K562 (cell line): Measurements from ENCODE around the gene PHF21B. TPM values are rescaled to one million over a fixed set of nuclear protein-coding genes. Genes with fewer than 3 reads are reported as not detected.

Experiments used
- ATAC-seq: fragments of 200-7000 bp; cut with Tn5 transposase; 3 replicates; pipeline ENCODE4 v1.9.1; 2020; ENCODE audit warnings: moderate library complexity
- BruUV-seq: library from RNA; stranded (reverse); fragments of 400-500 nt; replicated peaks from 2 replicates; lab custom pipeline; 2021; lab: Mats Ljungman, UMichigan
- CTCF ChIA-PET: fragments of 300-600 bp; formaldehyde crosslinking; extraction: SDS; loops from one replicate; lab custom pipeline; 2021; ENCODE audit warnings: low intra/inter-chr PET ratio; lab: Yijun Ruan, JAX
- POLR2A ChIA-PET: fragments of 300-600, 350-650 bp; sonication (Branson Sonifier 250); formaldehyde crosslinking; extraction: SDS; loops from one replicate; lab custom pipeline; 2021; ENCODE audit warnings: antibody characterized with exemption, inconsistent platforms; lab: Yijun Ruan, JAX
- DNase-seq, 4 experiments: peaks; one replicate each; pipeline versions ENCODE4 v3.0.0 to v3.0.0-alpha.2; 2011 to 2018; ENCODE audit warnings: low spot score in 3 of 4, mixed read lengths in 3 of 4; ENCODE audit errors: extremely low read depth in 1 of 4
- FAIRE-seq: peaks from 2 replicates; lab custom pipeline; 2011; peaks lifted over from hg19 to GRCh38; lab: Jason Lieb, UNC
- H2AFZ ChIP-seq: 2 replicates; pipeline ENCODE4 v1.6.0; 2011; ENCODE audit warnings: low read depth, low read length, control low read depth, inconsistent platforms
- H3K27ac ChIP-seq: fragments of 200-600 bp; 3 replicates; pipeline ENCODE4 v1.8.0; 2011; ENCODE audit warnings: low read depth, mild to moderate bottlenecking, control low read depth, inconsistent platforms, low read length, moderate library complexity, mixed read lengths; ENCODE audit errors: extremely low read depth
- H3K27me3 ChIP-seq, 2 experiments: fragments of 300-600 bp in 1 of 2; 2 replicates in 1 of 2; 3 replicates in 1 of 2; pipeline versions ENCODE4 v1.6.0 to v1.8.0; 2011; ENCODE audit warnings: inconsistent platforms in 2 of 2, low read length in 2 of 2, mild to moderate bottlenecking in 1 of 2, mixed read lengths in 1 of 2, moderate library complexity in 1 of 2; ENCODE audit not compliant: control insufficient read depth in 2 of 2, insufficient read depth in 2 of 2
- H3K36me3 ChIP-seq: fragments of 300-600 bp; 3 replicates; pipeline ENCODE4 v1.8.0; 2011; ENCODE audit warnings: mild to moderate bottlenecking, low read length, inconsistent platforms; ENCODE audit not compliant: control insufficient read depth, insufficient read depth
- H3K4me1 ChIP-seq, 2 experiments: fragments of 200-600 bp in 1 of 2; replicated peaks in 1 of 2; 2 replicates in 1 of 2; 3 replicates in 1 of 2; pipeline versions ENCODE4 v1.5.1 to v1.8.0; 2011; ENCODE audit warnings: inconsistent platforms in 2 of 2, low read length in 2 of 2, mild to moderate bottlenecking in 1 of 2, mixed read lengths in 1 of 2, moderate library complexity in 1 of 2; ENCODE audit not compliant: control insufficient read depth in 2 of 2, insufficient read depth in 2 of 2
- H3K4me2 ChIP-seq: 2 replicates; pipeline ENCODE4 v1.6.1; 2011; ENCODE audit warnings: low read length, control low read depth, inconsistent platforms, mixed read lengths; ENCODE audit not compliant: insufficient read depth
- H3K4me3 ChIP-seq: fragments of 200-600 bp; sonication (generic), shearing (Covaris generic); 2 replicates; pipeline ENCODE4 v1.5.1; 2016; ENCODE audit warnings: control low read depth, inconsistent platforms
- H3K79me2 ChIP-seq: fragments of 200-600 bp; 3 replicates; pipeline ENCODE4 v1.8.0; 2011; ENCODE audit warnings: low read length, inconsistent platforms; ENCODE audit not compliant: control insufficient read depth, insufficient read depth
- H3K9ac ChIP-seq, 2 experiments: 2 replicates each; pipeline versions ENCODE4 v1.6.0 to v1.6.1; 2011; ENCODE audit warnings: low read depth in 2 of 2, low read length in 2 of 2, control low read depth in 1 of 2, inconsistent platforms in 1 of 2, mild to moderate bottlenecking in 1 of 2, mixed read lengths in 1 of 2; ENCODE audit not compliant: insufficient read depth in 1 of 2
- H3K9me1 ChIP-seq: one replicate; pipeline ENCODE4 v1.6.0; 2011; ENCODE audit warnings: inconsistent platforms, mild to moderate bottlenecking, low read length, moderate library complexity; ENCODE audit not compliant: control insufficient read depth, insufficient read depth
- H3K9me3 ChIP-seq: replicated peaks from 2 replicates; pipeline ENCODE4 v1.5.1; 2011; ENCODE audit warnings: low read depth, low read length, inconsistent platforms; ENCODE audit not compliant: control insufficient read depth, insufficient read depth
- H4K20me1 ChIP-seq: replicated peaks from 2 replicates; pipeline ENCODE4 v1.6.1; 2011; ENCODE audit warnings: low read length, inconsistent platforms, mixed read lengths; ENCODE audit not compliant: control insufficient read depth, insufficient read depth
- GATA2 ChIP-seq: sonication (generic); formaldehyde crosslinking; IDR thresholded peaks from 2 replicates; pipeline ENCODE4 v1.4.0; 2020; ENCODE audit warnings: mild to moderate bottlenecking, missing genetic modification reagents
- HMBOX1 ChIP-seq: sonication (generic); IDR thresholded peaks from 2 replicates; pipeline ENCODE4 v1.6.1; 2016
- RHOXF2B ChIP-seq: fragments of 250-450 bp; sonication (Bioruptor Pico); conservative IDR thresholded peaks from 2 replicates; pipeline ENCODE4 v1.5.1; 2021
- SIN3B ChIP-seq: fragments of 450-650 bp; IDR thresholded peaks from 2 replicates; pipeline ENCODE4 v1.6.1; 2017; ENCODE audit warnings: low read depth, mild to moderate bottlenecking, moderate library complexity
- VEZF1 ChIP-seq: fragments of 200-800 bp; sonication (Bioruptor generic); IDR thresholded peaks from 2 replicates; pipeline ENCODE4 v1.6.1; 2017; ENCODE audit warnings: missing genetic modification characterization, missing compliant biosample characterization
- ZNF23 ChIP-seq: fragments of 250-450 bp; sonication (Bioruptor Pico); IDR thresholded peaks from 2 replicates; pipeline ENCODE4 v1.4.0; 2020; ENCODE audit warnings: mild to moderate bottlenecking
- WGBS: fragments of 100-300 bp; shearing (Covaris generic); methylation state at CpG from one replicate; pipeline ENCODE4 v1.1.6; 2016; ENCODE audit warnings: low coverage, mixed read lengths; ENCODE audit not compliant: insufficient coverage; ENCODE audit errors: missing lambda C conversion rate; 5-methylcytosine and 5-hydroxymethylcytosine counted together
- in situ Hi-C: fragments of 300-500 bp; cut with MboI; formaldehyde crosslinking; loops from 4 replicates; pipeline ENCODE4 v1.15.0; 2018; ENCODE audit warnings: inconsistent platforms, mixed read lengths
- intact Hi-C: fragments of 100-400 bp; cut with micrococcal nuclease; formaldehyde crosslinking; loops from 2 replicates; pipeline ENCODE4 v1.14.2; 2022
- polyA plus RNA-seq, 8 experiments: library from polyadenylated mRNA; depleted of rRNA in 4 of 8; stranded (reverse) in 5 of 8; unstranded in 3 of 8; fragments of >200 nt; fragmentation: Nextera tagmentation in 2 of 8; fragmentation: Illumina TruSeq in 1 of 8; extraction: Ambion mirVana in 2 of 8; extraction: Trizol in 1 of 8; gene quantifications; 2 replicates each; pipeline versions ENCODE4 v1.2.1 to v1.2.3, GENCODE V29; 2011 to 2014; ENCODE audit warnings: inconsistent platforms in 1 of 8, missing spikeins in 1 of 8
- total RNA-seq, 7 experiments: library from RNA; depleted of rRNA in 6 of 7; stranded (reverse); fragments of >200 nt in 6 of 7; fragmentation: Illumina TruSeq in 2 of 7; extraction: Trizol in 2 of 7; gene quantifications; 2 replicates each; pipeline versions ENCODE4 v1.2.1 to v1.2.3, GENCODE V29; 2011 to 2021; ENCODE audit warnings: low replicate concordance in 1 of 7
- TF ChIP-seq, protein P1 (sequence below): sonication (generic); formaldehyde crosslinking; IDR thresholded peaks from 2 replicates; pipeline ENCODE4 v1.8.1; 2022; ENCODE audit warnings: missing genetic modification reagents
- TF ChIP-seq, protein P2 (sequence below), 2 experiments: fragments of 450-650 bp; formaldehyde crosslinking in 1 of 2; IDR thresholded peaks; 2 replicates each; pipeline versions ENCODE4 v1.4.0 to v1.6.1; 2014 to 2020; ENCODE audit warnings: mild to moderate bottlenecking in 2 of 2, borderline replicate concordance in 1 of 2, low read depth in 1 of 2

Gene PHF21B
- total and polyA plus RNA-seq, 9 of the 15 experiments (the other 6 are each of a cell fraction or from before 2014, with no cell fraction given) = 0.04 TPM; not detected in 8

DNA sequence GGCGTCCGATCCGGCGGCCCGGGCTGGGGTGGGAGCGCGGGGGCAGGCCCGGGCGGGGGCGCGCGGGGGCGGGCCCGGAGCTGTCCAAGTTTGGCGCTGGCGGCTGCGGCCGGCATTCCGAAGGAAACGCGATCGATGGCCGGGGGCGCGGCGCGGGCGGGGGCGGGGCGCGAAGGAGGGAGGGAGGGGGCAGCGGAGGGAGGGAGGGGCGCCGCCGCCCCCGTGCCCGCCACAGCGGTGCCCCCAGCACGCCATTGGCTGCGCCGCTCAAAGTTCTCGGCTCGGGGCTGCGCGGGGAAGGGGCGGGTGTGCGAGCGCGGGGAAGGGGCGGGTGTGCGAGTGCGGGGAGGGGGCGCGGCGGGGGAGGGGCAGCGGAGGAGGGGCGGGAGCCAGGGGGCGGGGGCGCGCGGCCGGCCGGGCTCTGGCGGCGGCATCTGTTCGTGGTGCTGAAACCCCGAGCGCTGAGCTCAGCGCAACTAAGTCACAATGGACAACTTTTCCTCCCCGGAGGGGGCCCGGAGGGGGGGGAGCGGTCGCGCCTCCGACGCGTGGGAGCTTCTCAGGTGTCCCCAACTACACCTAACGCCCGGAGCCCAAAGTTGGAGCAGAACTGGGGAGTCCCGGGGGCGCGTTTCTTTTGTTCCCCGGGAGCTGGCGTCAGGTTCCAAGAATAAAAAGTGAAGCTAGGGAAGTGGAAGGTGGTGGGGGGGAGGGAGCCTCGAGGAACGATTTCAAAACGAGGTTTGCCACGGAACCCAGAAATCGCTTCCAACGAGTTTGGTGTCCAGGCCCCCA lies 2.2 kb downstream of the PHF21B start:
- Histone ChIP-seq H3K79me2 (no peaks in the 10 kb centered on the region), H3K9me1 (no peaks in the 10 kb centered on the region), H4K20me1 (no peaks in the 10 kb centered on the region), H3K4me3 (no peak overlapping the region), H3K4me2 (no peak overlapping the region), H2AFZ (no peak overlapping the region), H3K4me1 (peaks cover 0 to 20% of the 10 kb centered on the region in 2 experiments; a peak in 2 of 5 replicates), H3K9me3 (no peaks in the 10 kb centered on the region), H3K27ac (no peak overlapping the region), H3K36me3 (no peaks in the 10 kb centered on the region), H3K27me3 (peaks cover 5 to 23% of the 10 kb centered on the region in 2 experiments; a peak in 3 of 5 replicates), H3K9ac (no peak overlapping the region)
- BruUV-seq = no TSS peak
- in situ Hi-C loops = no loop called here
- FAIRE-seq = no peak
- WGBS = no CpG with 5 or more reads among the region's 90 CpGs
- ATAC-seq = peak; percentile 67; the same call in 2 of the 3 replicates
- peak; percentile 33 to 67 (median 59) for DNase-seq
- CTCF ChIA-PET = no interaction called here
- intact Hi-C loops = no loop called here
- POLR2A ChIA-PET = interaction anchor here (0.5 kb wide), 1 partner anchor 151 kb away, joined by 3 read pairs; no protein-coding TSS in a partner anchor
- TF ChIP-seq HMBOX1 (no peak), GATA2 (no peak), RHOXF2B (CRISPR knock-in tag) (no peak), ZNF23 (CRISPR knock-in tag) (no peak), SIN3B (no peak), VEZF1 (peak; percentile 12; the same call in 1 of the 2 replicates)
- TF ChIP-seq, protein P1, sequence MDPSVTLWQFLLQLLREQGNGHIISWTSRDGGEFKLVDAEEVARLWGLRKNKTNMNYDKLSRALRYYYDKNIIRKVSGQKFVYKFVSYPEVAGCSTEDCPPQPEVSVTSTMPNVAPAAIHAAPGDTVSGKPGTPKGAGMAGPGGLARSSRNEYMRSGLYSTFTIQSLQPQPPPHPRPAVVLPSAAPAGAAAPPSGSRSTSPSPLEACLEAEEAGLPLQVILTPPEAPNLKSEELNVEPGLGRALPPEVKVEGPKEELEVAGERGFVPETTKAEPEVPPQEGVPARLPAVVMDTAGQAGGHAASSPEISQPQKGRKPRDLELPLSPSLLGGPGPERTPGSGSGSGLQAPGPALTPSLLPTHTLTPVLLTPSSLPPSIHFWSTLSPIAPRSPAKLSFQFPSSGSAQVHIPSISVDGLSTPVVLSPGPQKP (CRISPR knock-in tag) = no peak
- TF ChIP-seq, protein P2, sequence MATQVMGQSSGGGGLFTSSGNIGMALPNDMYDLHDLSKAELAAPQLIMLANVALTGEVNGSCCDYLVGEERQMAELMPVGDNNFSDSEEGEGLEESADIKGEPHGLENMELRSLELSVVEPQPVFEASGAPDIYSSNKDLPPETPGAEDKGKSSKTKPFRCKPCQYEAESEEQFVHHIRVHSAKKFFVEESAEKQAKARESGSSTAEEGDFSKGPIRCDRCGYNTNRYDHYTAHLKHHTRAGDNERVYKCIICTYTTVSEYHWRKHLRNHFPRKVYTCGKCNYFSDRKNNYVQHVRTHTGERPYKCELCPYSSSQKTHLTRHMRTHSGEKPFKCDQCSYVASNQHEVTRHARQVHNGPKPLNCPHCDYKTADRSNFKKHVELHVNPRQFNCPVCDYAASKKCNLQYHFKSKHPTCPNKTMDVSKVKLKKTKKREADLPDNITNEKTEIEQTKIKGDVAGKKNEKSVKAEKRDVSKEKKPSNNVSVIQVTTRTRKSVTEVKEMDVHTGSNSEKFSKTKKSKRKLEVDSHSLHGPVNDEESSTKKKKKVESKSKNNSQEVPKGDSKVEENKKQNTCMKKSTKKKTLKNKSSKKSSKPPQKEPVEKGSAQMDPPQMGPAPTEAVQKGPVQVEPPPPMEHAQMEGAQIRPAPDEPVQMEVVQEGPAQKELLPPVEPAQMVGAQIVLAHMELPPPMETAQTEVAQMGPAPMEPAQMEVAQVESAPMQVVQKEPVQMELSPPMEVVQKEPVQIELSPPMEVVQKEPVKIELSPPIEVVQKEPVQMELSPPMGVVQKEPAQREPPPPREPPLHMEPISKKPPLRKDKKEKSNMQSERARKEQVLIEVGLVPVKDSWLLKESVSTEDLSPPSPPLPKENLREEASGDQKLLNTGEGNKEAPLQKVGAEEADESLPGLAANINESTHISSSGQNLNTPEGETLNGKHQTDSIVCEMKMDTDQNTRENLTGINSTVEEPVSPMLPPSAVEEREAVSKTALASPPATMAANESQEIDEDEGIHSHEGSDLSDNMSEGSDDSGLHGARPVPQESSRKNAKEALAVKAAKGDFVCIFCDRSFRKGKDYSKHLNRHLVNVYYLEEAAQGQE (IDR thresholded peaks at IDR 0.05; ENCODE audit: borderline replicate concordance) = peak; percentile 74
- TF ChIP-seq, protein P2 (CRISPR knock-in tag; IDR thresholded peaks at IDR 0.05; ENCODE audit: low read depth) = no peak
